Vagina (tissue), 2 donors: ENCODE data around the gene ACSM2B.

Experiments
- CTCF ChIP-seq, 3 experiments: fragments of 450-650 bp in 2 of 3; fragments of 200-600 bp in 1 of 3; sonication (generic) in 1 of 3; IDR thresholded peaks; one replicate each; pipeline ENCODE4 v1.5.1; 2017 to 2019; ENCODE audit warnings: antibody characterized with exemption in 3 of 3, mild to moderate bottlenecking in 2 of 3, moderate library complexity in 2 of 3
- POLR2A ChIP-seq, 2 donors: fragments of 450-650 bp; IDR thresholded peaks; one replicate each; pipeline ENCODE4 v1.6.1; 2017; ENCODE audit warnings: antibody characterized with exemption in 2 of 2, mild to moderate bottlenecking in 2 of 2, moderate library complexity in 2 of 2

- TF ChIP-seq CTCF (IDR thresholded peaks at IDR 0.05) (no peak), POLR2A (IDR thresholded peaks at IDR 0.05) (no peak)
Measured at GRCh38 chr16:20620770-20621169, 44.6 kb upstream of the ACSM2B start.
